SJSA1 (cell line): ENCODE data around the gene SH3RF1. TPM values are rescaled to one million over a fixed set of nuclear protein-coding genes. Genes with fewer than 3 reads are reported as not detected.
"Not testable (repeated sequence)": the region's sequence is repeated elsewhere in the genome, so short reads cannot be mapped to it uniquely, and the experiment has no call there.

Source experiments
- DNase-seq, 2 experiments: peaks; one replicate each; pipeline ENCODE4 v3.0.0-alpha.2; 2015 to 2020; ENCODE audit warnings: low spot score in 2 of 2, low read depth in 1 of 2
- H3K27ac ChIP-seq: fragments of 250-450 bp; sonication (Bioruptor Pico); 2 replicates; pipeline ENCODE4 v1.5.1; 2020; ENCODE audit warnings: mild to moderate bottlenecking, moderate library complexity
- H3K27me3 ChIP-seq: fragments of 250-450 bp; sonication (Bioruptor Pico); replicated peaks from 2 replicates; pipeline ENCODE4 v1.5.1; 2020; ENCODE audit warnings: mild to moderate bottlenecking, moderate library complexity
- H3K36me3 ChIP-seq: fragments of 250-450 bp; sonication (Bioruptor Pico); 2 replicates; pipeline ENCODE4 v1.5.1; 2020; ENCODE audit warnings: mild to moderate bottlenecking
- H3K4me1 ChIP-seq: fragments of 250-450 bp; sonication (Bioruptor Pico); replicated peaks from 2 replicates; pipeline ENCODE4 v1.6.1; 2021; ENCODE audit warnings: mild to moderate bottlenecking
- H3K4me3 ChIP-seq: fragments of 250-450 bp; sonication (Bioruptor Pico); 2 replicates; pipeline ENCODE4 v1.5.1; 2020; ENCODE audit warnings: mild to moderate bottlenecking
- H3K9me3 ChIP-seq: fragments of 250-450 bp; sonication (Bioruptor Pico); replicated peaks from 2 replicates; pipeline ENCODE4 v1.5.1; 2020; ENCODE audit warnings: mild to moderate bottlenecking
- total RNA-seq: library from RNA; depleted of rRNA; stranded (reverse); fragments of >200 nt; shearing (Covaris generic); gene quantifications from 2 replicates; pipeline ENCODE4 v1.2.3, GENCODE V29; 2014

SH3RF1 gene
- total RNA-seq, 1 experiment from 2014 or later = 14.1 TPM

- no peaks in the 10 kb centered on the region for H3K9me3 ChIP-seq
Measured at GRCh38 chr4:169184236-169184635, 86.5 kb downstream of the SH3RF1 start.

GRCh38 chr4:169183581-169183980 lies 87.2 kb downstream of the SH3RF1 start:
- Histone ChIP-seq H3K27me3 (no peaks in the 10 kb centered on the region), H3K36me3 (0 out of 2 replicates have a peak, but pooled peaks cover 7% of the 10 kb centered on the region), H3K9me3 (no peaks in the 10 kb centered on the region), H3K4me3 (no peak overlapping the region), H3K27ac (no peak overlapping the region), H3K4me1 (peaks cover 46% of the 10 kb centered on the region)
- DNase-seq = no peak

More at GRCh38 chr4:169184236-169184635, 86.5 kb downstream of the SH3RF1 start:
- peaks cover 48% of the 10 kb centered on the region for H3K4me1 ChIP-seq
- H3K27me3 ChIP-seq = no peaks in the 10 kb centered on the region
- no peak overlapping the region for H3K4me3 ChIP-seq
- H3K27ac ChIP-seq = no peak overlapping the region
- no peak for DNase-seq
- 0 out of 2 replicates have a peak, but pooled peaks cover 7% of the 10 kb centered on the region for H3K36me3 ChIP-seq

GRCh38 chr4:169179609-169180521 lies 90.9 kb downstream of the SH3RF1 start:
- H3K27ac ChIP-seq = no peak overlapping the region
- H3K36me3 ChIP-seq = peaks cover 3% of the 10 kb centered on the region; the same call in 1 of the 2 replicates
- no peaks in the 10 kb centered on the region for H3K27me3 ChIP-seq
- peak in 1 of 2 experiments; percentile 34 for DNase-seq
- no peak overlapping the region for H3K4me3 ChIP-seq
- H3K4me1 ChIP-seq = peaks cover 27% of the 10 kb centered on the region
- H3K9me3 ChIP-seq = no peaks in the 10 kb centered on the region

- DNase-seq, H3K36me3 ChIP-seq, H3K9me3 ChIP-seq, H3K27me3 ChIP-seq, H3K27ac ChIP-seq, H3K4me3 ChIP-seq: not testable (repeated sequence)
- peaks cover 15% of the 10 kb centered on the region for H3K4me1 ChIP-seq
Measured at GRCh38 chr4:169178092-169178491, 92.7 kb downstream of the SH3RF1 start.

GRCh38 chr4:169175476-169175875 lies 95.3 kb downstream of the SH3RF1 start:
- no peak overlapping the region for H3K4me3 ChIP-seq
- H3K27me3 ChIP-seq = no peaks in the 10 kb centered on the region
- no peak for DNase-seq
- H3K4me1 ChIP-seq = peaks cover 11% of the 10 kb centered on the region
- no peak overlapping the region for H3K27ac ChIP-seq
- peaks cover 3% of the 10 kb centered on the region; the same call in 1 of the 2 replicates for H3K36me3 ChIP-seq
- H3K9me3 ChIP-seq = no peaks in the 10 kb centered on the region

- no peaks in the 10 kb centered on the region for H3K27me3 ChIP-seq
- peaks cover 7% of the 10 kb centered on the region for H3K4me1 ChIP-seq
- H3K27ac ChIP-seq = no peak overlapping the region
- H3K9me3 ChIP-seq = no peaks in the 10 kb centered on the region
- no peak for DNase-seq
- H3K36me3 ChIP-seq = peaks cover 3% of the 10 kb centered on the region; the same call in 1 of the 2 replicates
- no peak overlapping the region for H3K4me3 ChIP-seq
Measured at GRCh38 chr4:169175035-169175434, 95.7 kb downstream of the SH3RF1 start.

GRCh38 chr4:169174247-169174646 lies 96.5 kb downstream of the SH3RF1 start:
- H3K9me3 ChIP-seq = no peaks in the 10 kb centered on the region
- H3K4me3 ChIP-seq = no peak overlapping the region
- no peaks in the 10 kb centered on the region; the same call in 1 of the 2 replicates for H3K36me3 ChIP-seq
- H3K4me1 ChIP-seq = no peaks in the 10 kb centered on the region
- no peak for DNase-seq
- no peak overlapping the region for H3K27ac ChIP-seq
- H3K27me3 ChIP-seq = no peaks in the 10 kb centered on the region

- no peaks in the 10 kb centered on the region; the same call in 1 of the 2 replicates for H3K36me3 ChIP-seq
- H3K4me1 ChIP-seq = peaks cover 24% of the 10 kb centered on the region
- no peak for DNase-seq
- H3K27me3 ChIP-seq = no peaks in the 10 kb centered on the region
- no peak overlapping the region for H3K27ac ChIP-seq
- H3K4me3 ChIP-seq = no peak overlapping the region
- no peaks in the 10 kb centered on the region for H3K9me3 ChIP-seq
Measured at GRCh38 chr4:169167957-169168858, 102.5 kb downstream of the SH3RF1 start.

GRCh38 chr4:169164669-169165415 lies 105.9 kb downstream of the SH3RF1 start:
- DNase-seq = peak in 1 of 2 experiments; percentile 57
- Histone ChIP-seq H3K36me3 (no peaks in the 10 kb centered on the region; the same call in 1 of the 2 replicates), H3K4me1 (peaks cover 33% of the 10 kb centered on the region), H3K4me3 (no peak overlapping the region), H3K9me3 (no peaks in the 10 kb centered on the region), H3K27me3 (no peaks in the 10 kb centered on the region), H3K27ac (peak overlapping the region; percentile 51)

- H3K9me3 ChIP-seq = no peaks in the 10 kb centered on the region
- H3K27me3 ChIP-seq = no peaks in the 10 kb centered on the region
- H3K4me1 ChIP-seq = peaks cover 40% of the 10 kb centered on the region
- H3K4me3 ChIP-seq = no peak overlapping the region
- H3K27ac ChIP-seq = peak overlapping the region; percentile 51
- no peaks in the 10 kb centered on the region; the same call in 1 of the 2 replicates for H3K36me3 ChIP-seq
- DNase-seq = no peak
Measured at GRCh38 chr4:169163947-169164668, 106.6 kb downstream of the SH3RF1 start.

- peaks cover 40% of the 10 kb centered on the region for H3K4me1 ChIP-seq
- no peak for DNase-seq
Measured at GRCh38 chr4:169163495-169163894, 107.3 kb downstream of the SH3RF1 start.

GRCh38 chr4:169160825-169161224 lies 109.9 kb downstream of the SH3RF1 start:
- Histone ChIP-seq H3K4me1 (peaks cover 44% of the 10 kb centered on the region), H3K36me3 (peaks cover 5% of the 10 kb centered on the region), H3K4me3 (no peak overlapping the region), H3K9me3 (no peaks in the 10 kb centered on the region), H3K27ac (no peak overlapping the region), H3K27me3 (no peaks in the 10 kb centered on the region)
- DNase-seq = no peak

More at GRCh38 chr4:169163495-169163894, 107.3 kb downstream of the SH3RF1 start:
- H3K27me3 ChIP-seq = no peaks in the 10 kb centered on the region
- no peak overlapping the region for H3K4me3 ChIP-seq
- peak overlapping the region; percentile 51; the same call in 1 of the 2 replicates for H3K27ac ChIP-seq
- no peaks in the 10 kb centered on the region; the same call in 1 of the 2 replicates for H3K36me3 ChIP-seq
- H3K9me3 ChIP-seq = no peaks in the 10 kb centered on the region
